Jurkat, Clone E6-1 (cell line): ENCODE measurements around the gene RTN4.

Experiments used
- DNase-seq: peaks from one replicate; pipeline ENCODE4 v3.0.0-alpha.2; 2011; ENCODE audit warnings: low read depth, low spot score
- H3K4me3 ChIP-seq: 2 replicates; pipeline ENCODE4 v1.5.1; 2011; ENCODE audit warnings: mild to moderate bottlenecking, low read length, control low read depth, moderate library complexity

The RTN4 gene

DNA sequence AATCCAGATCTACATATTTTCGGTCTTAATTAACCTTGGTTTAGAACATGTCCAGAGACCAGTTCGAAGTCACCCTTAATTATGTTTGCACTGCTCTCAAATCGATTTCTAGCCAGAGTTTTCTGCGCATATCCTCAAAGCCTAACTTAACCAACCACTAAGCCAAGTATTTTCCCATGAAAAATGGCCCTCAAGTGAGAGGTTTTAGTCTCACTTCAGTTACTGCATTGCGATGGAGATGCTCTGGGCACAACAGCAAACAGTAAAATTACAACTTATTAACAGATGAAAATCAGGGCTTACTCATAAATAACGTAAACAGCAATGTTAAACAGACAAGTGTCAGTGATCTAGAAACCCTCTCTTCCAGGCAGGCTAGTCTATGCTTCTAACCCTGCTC, 4.5 kb downstream of the RTN4 start:
- no peak overlapping the region for H3K4me3 ChIP-seq
- DNase-seq = no peak

DNA sequence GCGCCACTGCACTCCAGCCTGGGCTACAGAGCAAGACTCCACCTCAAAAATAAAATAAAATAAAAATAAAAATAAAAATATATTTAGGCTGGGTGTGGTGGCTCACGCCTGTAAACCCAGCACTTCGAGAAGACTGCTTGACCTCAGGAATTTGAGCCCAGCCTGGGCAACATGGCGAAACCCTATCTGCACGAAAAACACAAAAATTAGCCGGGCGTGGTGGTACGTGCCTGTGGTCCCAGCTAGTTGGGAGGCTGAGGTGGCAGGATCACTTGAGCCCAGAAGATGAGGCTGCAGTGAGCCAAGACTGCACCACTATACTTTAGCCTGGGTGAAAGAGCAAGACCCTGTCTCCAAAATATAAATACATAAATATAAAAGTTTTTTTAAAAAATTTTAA, 6.4 kb downstream of the RTN4 start:
- no peak overlapping the region for H3K4me3 ChIP-seq
- DNase-seq = no peak

DNA sequence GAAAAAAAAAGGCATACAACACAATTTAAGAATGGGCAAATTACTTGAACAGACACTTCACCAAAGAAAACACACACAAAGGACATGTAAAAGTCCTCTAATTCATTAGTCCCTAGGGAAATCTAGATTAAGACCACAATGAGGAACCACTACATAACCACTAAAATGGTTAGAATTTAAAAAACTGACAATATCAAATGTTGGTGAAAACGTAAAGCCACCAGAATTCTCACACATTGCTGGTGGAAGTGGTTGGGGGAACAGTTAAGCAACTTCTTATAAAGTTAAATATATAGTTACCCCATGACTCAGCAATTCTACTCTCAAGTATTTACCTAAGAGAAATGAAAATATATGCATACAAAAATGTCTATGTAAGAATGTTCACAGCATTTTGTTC, 11.8 kb downstream of the RTN4 start:
- DNase-seq = no peak
- H3K4me3 ChIP-seq = no peak overlapping the region

DNA sequence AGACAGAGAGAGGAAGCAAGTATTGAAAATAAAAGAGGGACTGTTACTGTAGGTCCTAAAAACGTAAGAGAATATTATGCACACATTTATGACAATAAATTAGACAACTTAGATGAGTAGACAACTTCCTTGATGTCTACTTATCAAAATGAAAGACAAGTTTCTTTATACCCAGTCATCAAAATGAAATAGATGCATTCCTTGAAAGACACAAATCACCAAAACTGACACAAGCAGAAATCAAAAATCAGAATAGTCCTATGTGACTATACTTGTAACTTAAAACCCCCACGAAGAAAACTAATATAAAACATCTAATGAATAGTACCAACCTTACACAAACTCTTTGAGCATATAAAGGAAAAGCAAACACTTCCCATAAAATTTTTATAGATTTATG, 14.5 kb downstream of the RTN4 start:
- DNase-seq = no peak
- no peak overlapping the region for H3K4me3 ChIP-seq

DNA sequence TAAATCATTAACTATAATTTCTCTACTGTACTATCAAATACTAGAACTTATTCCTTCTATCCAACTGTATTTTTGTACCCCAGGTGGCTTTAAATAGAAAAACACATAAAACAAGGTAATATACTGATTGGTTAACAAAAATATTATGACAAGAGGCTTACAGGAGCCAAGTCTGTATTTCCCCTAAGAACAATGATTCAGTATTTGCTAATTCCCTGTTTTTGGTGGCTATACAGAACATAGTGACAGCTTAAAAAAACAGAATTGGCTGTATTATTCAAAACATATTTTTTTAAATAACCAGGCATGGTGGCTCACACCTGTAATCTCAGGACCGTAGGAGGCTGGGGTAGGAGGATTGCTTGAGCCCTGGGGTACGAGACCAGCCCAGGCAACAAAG, 16.3 kb downstream of the RTN4 start:
- DNase-seq = no peak
- H3K4me3 ChIP-seq = no peak overlapping the region

DNA sequence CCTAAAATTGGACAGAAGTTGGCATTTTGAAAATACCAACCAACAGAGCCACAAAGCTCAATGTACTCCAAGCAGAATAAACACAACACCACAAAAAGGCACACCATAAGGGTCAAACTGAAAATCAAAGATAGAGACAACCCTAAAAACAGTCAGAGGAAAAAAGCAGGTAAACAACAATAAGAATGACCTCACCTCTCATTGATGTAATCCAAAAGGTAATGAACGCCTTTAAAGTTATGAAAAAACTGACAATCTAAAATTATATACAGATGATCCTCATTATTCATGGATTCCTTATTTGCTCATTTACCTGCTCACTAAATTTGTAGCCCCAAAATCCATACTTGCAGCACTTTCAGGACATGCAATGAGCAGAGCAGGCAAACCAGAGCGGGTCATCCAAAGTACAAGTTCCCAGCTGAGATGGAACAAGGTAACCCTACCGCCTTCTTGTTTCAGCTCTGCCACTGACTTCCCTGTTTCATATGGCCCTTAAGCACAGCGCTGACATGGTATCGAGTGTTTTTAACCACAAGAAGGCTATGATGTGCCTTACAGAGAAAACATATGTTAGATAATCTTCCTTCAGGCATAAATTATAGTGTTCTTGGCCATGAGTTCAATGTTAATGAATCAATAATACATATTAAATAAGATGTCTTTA, 17.0 kb downstream of the RTN4 start:
- peak; percentile 58 for DNase-seq
- H3K4me3 ChIP-seq = no peak overlapping the region

DNA sequence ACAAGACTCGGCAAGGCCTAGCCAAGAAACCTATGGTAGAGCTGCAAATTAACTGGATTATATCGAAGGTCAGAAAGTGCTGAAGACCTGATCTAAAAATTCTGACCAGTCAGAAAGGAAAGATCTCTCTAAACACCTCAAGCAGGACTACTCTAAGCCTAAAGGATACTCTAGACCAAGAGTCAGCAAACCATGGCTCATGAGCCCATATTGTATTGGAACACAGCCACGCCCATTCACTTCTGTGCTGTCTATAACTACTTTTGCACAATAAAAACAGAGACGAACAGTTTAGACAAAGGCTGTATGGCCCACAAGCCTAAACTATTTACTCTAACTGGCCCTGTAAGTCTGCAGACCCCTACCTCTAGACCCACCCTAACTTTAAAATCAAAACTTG, 18.7 kb downstream of the RTN4 start:
- no peak for DNase-seq

DNA sequence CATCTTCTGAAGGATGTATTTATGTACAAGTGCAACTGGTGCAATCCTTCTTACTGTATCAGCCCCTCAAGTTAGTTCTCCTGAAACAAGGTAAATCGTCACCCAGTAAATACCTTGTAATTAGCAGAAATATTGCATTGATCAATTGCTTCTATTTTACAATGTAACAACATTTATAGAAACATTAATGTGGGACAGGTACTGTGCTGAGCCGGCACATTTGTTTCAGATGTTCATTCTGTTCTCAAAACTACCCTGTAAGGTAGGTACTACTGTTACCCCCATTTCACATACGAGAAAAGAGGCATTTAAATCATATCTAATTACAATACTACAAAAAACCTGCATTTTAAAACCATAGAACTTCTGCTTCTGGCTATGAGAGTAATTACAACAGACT, 19.5 kb downstream of the RTN4 start:
- DNase-seq = no peak

More for the DNA sequence above, 18.7 kb downstream of the RTN4 start:
- no peak overlapping the region for H3K4me3 ChIP-seq

DNA sequence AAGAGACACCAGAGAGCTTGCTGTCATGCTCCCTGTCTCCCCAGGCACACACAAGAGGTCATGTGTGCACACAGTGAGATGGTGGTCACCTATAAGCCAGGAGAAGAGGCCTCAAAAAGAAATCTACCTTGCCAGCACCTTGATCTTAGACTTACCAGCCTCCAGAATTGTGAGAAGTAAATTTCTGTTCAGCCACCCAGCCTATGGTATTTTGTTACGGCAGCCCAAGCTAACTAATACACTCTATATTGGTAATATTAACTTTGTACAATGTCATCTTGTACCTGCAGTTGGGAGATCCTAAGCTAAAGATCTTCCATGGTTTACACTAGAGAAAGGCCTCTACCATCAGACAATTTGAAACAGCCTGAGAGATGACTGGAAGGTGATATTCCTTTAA, 21.2 kb downstream of the RTN4 start:
- no peak overlapping the region for H3K4me3 ChIP-seq
- no peak for DNase-seq

More for the DNA sequence above, 19.5 kb downstream of the RTN4 start:
- no peak overlapping the region for H3K4me3 ChIP-seq

DNA sequence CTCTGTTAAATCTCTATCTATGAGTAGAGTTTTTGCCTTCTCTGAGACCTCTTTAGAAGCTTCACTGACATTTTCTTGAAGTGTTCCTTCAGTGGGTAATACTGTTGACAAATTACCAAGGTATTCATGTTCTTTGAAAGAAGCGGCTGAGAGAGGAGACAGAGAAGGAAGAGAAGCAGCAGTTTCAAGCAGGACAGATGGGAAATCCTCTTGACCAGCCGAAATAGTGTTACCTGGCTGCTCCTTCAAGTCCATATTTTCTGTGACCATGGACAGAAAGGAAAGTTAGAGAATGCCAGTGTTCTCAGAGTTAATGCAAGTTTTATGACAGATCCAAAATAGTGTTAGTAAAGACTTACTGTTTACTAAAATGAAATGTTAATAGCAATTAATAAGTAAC, 23.0 kb downstream of the RTN4 start:
- no peak overlapping the region for H3K4me3 ChIP-seq
- DNase-seq = no peak

DNA sequence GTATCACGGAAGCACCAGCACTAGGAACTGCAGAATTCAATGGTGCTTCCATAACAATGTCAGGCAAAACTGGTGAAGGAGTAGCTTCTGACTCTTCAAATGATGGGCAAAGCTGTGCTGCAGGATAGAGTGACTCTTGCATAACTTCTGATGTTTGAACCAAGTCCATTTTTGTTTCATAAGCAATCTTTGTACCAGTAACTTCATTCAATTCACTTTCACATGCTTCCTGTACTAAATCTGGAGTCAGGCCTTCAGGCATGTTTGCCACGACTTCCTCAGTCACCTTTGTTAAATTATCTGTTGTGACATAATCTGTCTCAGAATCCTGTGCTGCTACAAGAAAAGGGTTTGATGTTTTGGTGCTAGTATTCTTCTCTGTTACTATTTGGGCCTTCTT, 24.0 kb downstream of the RTN4 start:
- H3K4me3 ChIP-seq = no peak overlapping the region
- peak; percentile 34 for DNase-seq

DNA sequence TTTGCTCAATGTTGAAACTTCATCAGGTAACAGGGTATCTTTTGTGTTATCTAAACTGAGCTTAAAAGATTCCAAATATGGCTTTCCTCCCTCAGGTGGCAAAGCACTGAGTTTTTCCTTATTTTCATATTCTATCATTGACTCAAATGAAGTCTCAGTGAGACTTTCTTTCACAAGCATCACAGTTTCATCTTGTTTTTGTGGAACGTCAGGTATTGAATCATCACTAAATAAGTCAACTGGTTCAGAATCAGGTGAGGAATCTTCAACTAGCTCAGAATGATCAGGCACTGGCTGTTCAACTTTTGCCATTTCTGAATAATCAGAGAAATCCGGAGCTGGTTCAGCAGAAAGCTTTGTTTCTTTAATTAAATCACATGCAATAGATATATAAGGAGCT, 24.6 kb downstream of the RTN4 start:
- H3K4me3 ChIP-seq = no peak overlapping the region
- no peak for DNase-seq

DNA sequence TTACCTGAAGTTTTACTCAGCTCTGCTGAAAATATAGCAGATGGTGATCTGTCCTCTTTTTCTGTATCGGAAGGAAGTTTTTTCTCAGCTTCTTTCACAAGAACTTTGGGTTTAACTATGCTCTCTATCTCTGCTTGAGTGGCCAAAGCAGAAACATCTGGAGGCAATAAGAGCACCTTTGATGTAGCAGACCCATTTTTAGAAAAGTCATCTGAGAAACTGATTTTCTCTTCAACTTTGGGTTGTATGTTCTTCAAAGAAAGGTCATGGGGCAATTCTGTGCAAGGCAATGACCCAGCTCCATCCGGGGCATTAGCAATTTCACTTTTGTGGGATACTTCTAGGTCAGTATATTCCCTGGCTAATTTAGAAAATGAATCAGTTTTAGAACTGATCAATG, 25.2 kb downstream of the RTN4 start:
- H3K4me3 ChIP-seq = no peak overlapping the region
- no peak for DNase-seq

DNA sequence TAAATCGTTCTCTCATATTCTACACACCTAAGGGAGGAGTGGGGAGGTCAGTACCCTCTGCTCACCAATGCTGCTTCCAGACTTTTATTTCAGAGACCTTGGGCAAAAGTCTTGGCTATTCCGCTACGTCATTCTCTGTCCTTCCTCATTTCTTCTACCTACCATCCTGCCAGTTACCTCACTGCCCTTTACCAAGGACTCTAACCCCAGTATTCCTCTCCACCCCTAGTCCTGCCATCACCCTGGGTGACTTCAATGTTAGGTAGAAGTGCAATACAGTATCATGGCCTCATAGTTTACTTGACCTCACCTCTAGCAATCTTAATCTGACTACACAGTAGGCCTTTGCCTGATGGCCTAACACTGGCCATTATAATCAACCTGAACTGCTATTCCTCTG, 27.8 kb downstream of the RTN4 start:
- no peak for DNase-seq
- H3K4me3 ChIP-seq = no peak overlapping the region

DNA sequence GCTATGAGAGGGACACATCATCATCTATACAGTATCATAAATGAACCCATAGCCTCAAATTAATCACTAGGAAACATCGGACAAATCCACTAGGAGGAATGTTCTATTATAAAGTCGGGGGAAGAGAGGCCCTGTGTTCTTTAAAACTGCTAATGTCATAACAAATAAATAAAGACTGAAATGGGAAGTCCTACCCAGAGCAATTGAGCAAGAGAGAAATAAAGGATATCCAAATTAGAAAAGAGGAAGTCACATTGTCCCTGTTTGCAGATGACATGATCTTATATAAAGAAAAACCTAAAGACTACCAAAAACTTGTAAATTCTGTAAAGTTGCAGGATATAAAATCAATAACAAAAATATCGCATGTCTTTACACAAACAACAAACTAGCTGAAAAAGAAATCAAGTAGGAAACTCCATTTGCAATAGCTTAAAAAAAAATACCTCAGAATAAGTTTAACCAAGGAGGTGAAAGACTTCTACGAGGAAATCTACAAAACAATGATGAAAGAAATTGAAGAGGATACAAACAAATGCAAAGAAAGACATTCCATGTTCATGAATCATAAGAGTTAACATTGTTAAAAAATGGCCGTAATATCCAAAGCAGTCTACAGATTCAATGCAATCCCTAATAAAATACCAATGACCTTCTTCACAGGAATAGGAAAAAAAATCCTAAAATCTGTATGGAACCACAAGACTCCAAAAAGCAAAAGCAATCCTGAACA, 30.6 kb downstream of the RTN4 start:
- H3K4me3 ChIP-seq = no peak overlapping the region
- DNase-seq = no peak

DNA sequence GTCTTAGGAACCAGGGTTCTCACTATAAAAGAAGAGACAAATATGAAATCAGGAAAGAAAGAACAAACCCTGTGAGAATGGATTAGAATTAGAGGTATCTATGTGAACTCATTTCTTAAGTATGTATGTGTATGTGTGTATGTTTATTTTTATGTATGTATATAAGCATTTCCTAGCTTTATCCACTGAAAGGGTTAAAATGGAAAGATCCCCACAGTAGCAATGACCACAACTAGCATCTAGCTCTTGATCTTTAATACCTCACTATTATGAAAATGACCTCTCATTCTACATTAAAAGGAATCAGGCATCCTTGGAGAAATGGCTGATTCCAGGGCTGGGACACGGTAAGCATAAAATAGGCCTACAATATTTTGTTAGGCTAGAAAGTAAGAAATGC, 31.6 kb downstream of the RTN4 start:
- no peak overlapping the region for H3K4me3 ChIP-seq
- DNase-seq = no peak

DNA sequence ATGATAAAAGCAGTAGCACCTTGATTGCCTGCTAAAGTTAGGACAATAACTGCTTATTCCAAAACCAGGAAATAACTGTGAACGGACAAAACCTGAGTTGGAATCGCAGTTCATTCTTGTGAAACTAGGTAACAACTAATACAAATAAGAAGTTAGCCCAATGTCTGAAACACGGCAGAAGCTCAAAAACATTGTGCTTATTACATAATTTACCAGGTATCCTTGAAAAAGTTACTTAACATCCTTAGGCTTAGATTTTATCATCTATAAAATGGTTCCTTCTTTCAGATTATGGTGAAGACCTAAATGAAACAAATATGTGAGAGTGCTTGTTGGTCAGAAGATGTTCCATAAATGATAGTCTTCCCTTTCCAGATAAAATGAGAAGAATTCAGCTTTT, 32.4 kb downstream of the RTN4 start:
- DNase-seq = no peak
- no peak overlapping the region for H3K4me3 ChIP-seq

DNA sequence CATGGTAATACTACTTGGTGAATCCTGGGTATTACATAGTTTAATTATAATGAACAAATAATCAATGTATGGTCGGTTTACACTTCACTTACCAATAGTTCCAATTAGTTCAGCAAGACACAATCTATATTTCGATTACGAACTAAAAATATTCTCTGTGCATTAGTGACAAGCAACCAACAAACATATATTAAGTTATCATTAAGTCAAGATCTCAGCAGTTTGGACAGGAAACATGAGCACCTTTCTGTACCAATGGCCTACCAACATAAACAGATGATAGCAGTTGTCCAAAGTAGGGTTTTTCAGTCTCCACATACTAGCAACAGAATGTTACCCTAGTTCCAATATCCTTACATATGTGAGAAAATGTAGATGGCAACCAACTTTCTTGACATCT, 32.8 kb downstream of the RTN4 start:
- DNase-seq = no peak
- H3K4me3 ChIP-seq = no peak overlapping the region

DNA sequence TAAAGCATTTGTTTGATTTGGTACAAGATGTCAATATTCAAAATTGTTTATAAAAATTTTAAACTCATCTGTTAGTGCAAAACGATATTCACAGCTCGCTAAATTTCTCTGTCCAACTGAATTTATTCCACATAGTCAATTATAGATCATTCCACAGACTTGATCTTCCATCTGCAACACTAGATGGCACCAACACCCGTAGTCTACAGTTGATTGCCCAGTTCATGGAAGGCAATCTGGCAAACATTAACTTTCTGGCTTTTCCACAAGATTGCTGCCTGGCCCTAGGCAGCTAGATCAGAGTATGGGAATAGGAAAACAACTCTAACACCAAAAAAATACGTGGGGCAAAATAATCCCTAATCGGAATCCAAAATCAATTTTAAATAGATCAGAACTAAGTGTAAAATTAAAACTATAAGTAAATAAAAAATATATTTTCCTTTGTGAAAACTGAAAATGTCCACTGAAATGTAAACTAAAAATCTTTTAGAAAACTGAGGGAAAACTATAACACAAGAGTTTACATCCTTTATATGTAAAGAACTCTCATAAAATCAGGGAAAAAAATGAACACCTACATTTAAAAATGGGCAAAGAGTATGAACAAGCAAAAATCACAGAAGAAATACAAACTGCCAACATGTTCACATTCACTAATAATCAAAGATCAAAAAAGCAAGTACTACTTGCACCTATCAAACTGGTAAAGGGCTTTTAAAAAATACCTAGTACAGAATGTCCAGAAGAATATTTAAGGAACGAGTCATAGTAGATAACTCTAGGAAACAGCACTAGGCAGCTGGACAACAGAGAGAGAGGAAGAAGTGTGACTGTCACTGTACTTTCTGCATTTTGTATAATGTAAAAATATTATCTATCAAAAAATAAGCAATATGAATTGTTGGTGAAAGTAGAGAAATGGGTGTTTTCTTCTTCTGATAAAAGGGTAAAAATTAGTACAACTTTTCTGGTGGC, 35.0 kb downstream of the RTN4 start:
- H3K4me3 ChIP-seq = no peak overlapping the region
- peak; percentile 32 for DNase-seq

DNA sequence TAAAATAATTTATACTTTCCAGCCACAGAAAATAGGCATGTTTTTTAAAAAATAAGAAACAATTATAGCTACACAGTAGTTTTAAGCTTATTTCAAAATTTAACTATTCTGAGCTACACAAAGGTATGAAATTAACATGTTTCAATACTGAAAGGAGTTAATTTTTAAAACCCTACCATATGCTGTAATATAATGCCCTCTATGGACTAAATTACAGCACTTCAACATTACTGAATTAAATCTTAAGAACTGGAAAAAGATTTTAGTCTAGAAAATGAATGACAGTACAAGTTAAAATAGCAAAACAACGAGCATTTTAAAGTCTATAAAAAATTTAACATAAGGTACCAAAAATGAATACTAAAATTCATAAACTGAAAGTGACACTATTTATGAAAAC, 36.3 kb downstream of the RTN4 start:
- DNase-seq = no peak
- no peak overlapping the region for H3K4me3 ChIP-seq
